ENCODE measurements around the gene CFAP61.

CFAP61 gene

GRCh38 chr20:20228351-20228750 is 176.0 kb downstream of the CFAP61 start:
- H3K4me1 ChIP-seq (ENCODE audit: insufficient read depth, low read length, poor library complexity, severe bottlenecking): no peaks in the 10 kb centered on the region
- no peak overlapping the region for H3K4me2 ChIP-seq (ENCODE audit: low read depth, low read length, poor library complexity, severe bottlenecking)
- H3F3A ChIP-seq (ENCODE audit: low read depth): no peaks in the 10 kb centered on the region
- no peak overlapping the region for H3K9ac ChIP-seq (ENCODE audit: low read depth, low read length, poor library complexity, severe bottlenecking)
- H3K79me2 ChIP-seq (ENCODE audit: insufficient read depth, low read length): no peaks in the 10 kb centered on the region
- no peaks in the 10 kb centered on the region for H3K27me3 ChIP-seq (ENCODE audit: insufficient read depth, low read length, poor library complexity, severe bottlenecking)
- no peaks in the 10 kb centered on the region for H3K36me3 ChIP-seq (ENCODE audit: insufficient read depth, low read length)
- no peak overlapping the region for H3K4me3 ChIP-seq (ENCODE audit: low read length, poor library complexity, severe bottlenecking)
- H3K9me3 ChIP-seq (ENCODE audit: insufficient read depth, low read depth, low read length): no peaks in the 10 kb centered on the region
- H3K9me2 ChIP-seq (replicated peaks; ENCODE audit: low read depth, low read length): no peaks in the 10 kb centered on the region
- no peak overlapping the region for H2AFZ ChIP-seq (ENCODE audit: low read length)
- no peaks in the 10 kb centered on the region for H4K20me1 ChIP-seq (ENCODE audit: insufficient read depth, low read length, poor library complexity, severe bottlenecking)
- TF ChIP-seq EZH2phosphoT487 (IDR thresholded peaks at IDR 0.05; ENCODE audit: borderline replicate concordance): no peak
- TF ChIP-seq, protein P1, sequence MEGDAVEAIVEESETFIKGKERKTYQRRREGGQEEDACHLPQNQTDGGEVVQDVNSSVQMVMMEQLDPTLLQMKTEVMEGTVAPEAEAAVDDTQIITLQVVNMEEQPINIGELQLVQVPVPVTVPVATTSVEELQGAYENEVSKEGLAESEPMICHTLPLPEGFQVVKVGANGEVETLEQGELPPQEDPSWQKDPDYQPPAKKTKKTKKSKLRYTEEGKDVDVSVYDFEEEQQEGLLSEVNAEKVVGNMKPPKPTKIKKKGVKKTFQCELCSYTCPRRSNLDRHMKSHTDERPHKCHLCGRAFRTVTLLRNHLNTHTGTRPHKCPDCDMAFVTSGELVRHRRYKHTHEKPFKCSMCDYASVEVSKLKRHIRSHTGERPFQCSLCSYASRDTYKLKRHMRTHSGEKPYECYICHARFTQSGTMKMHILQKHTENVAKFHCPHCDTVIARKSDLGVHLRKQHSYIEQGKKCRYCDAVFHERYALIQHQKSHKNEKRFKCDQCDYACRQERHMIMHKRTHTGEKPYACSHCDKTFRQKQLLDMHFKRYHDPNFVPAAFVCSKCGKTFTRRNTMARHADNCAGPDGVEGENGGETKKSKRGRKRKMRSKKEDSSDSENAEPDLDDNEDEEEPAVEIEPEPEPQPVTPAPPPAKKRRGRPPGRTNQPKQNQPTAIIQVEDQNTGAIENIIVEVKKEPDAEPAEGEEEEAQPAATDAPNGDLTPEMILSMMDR (conservative IDR thresholded peaks at IDR 0.05; ENCODE audit: low read length): no peak

GRCh38 chr20:20229595-20229994 is 177.3 kb downstream of the CFAP61 start:
- Histone ChIP-seq H3K9ac (ENCODE audit: low read depth, low read length, poor library complexity, severe bottlenecking) (no peak overlapping the region), H3F3A (ENCODE audit: low read depth) (no peaks in the 10 kb centered on the region), H3K9me2 (replicated peaks; ENCODE audit: low read depth, low read length) (no peaks in the 10 kb centered on the region), H3K4me1 (ENCODE audit: insufficient read depth, low read length, poor library complexity, severe bottlenecking) (no peaks in the 10 kb centered on the region), H3K79me2 (ENCODE audit: insufficient read depth, low read length) (no peaks in the 10 kb centered on the region), H2AFZ (ENCODE audit: low read length) (no peak overlapping the region), H3K4me2 (ENCODE audit: low read depth, low read length, poor library complexity, severe bottlenecking) (no peak overlapping the region), H3K9me3 (ENCODE audit: insufficient read depth, low read depth, low read length) (no peaks in the 10 kb centered on the region), H4K20me1 (ENCODE audit: insufficient read depth, low read length, poor library complexity, severe bottlenecking) (no peaks in the 10 kb centered on the region), H3K27me3 (ENCODE audit: insufficient read depth, low read length, poor library complexity, severe bottlenecking) (no peaks in the 10 kb centered on the region), H3K36me3 (ENCODE audit: insufficient read depth, low read length) (no peaks in the 10 kb centered on the region), H3K4me3 (ENCODE audit: low read length, poor library complexity, severe bottlenecking) (no peak overlapping the region)
- TF ChIP-seq, protein P1 (conservative IDR thresholded peaks at IDR 0.05; ENCODE audit: low read length): no peak
- TF ChIP-seq EZH2phosphoT487 (IDR thresholded peaks at IDR 0.05; ENCODE audit: borderline replicate concordance): no peak

GRCh38 chr20:20230741-20231140 is 178.4 kb downstream of the CFAP61 start:
- Histone ChIP-seq H3K9me2 (replicated peaks; ENCODE audit: low read depth, low read length) (no peaks in the 10 kb centered on the region), H2AFZ (ENCODE audit: low read length) (no peak overlapping the region), H3K27me3 (ENCODE audit: insufficient read depth, low read length, poor library complexity, severe bottlenecking) (no peaks in the 10 kb centered on the region), H3K9me3 (ENCODE audit: insufficient read depth, low read depth, low read length) (no peaks in the 10 kb centered on the region), H4K20me1 (ENCODE audit: insufficient read depth, low read length, poor library complexity, severe bottlenecking) (no peaks in the 10 kb centered on the region), H3K79me2 (ENCODE audit: insufficient read depth, low read length) (no peaks in the 10 kb centered on the region), H3K9ac (ENCODE audit: low read depth, low read length, poor library complexity, severe bottlenecking) (no peak overlapping the region), H3K36me3 (ENCODE audit: insufficient read depth, low read length) (no peaks in the 10 kb centered on the region), H3K4me3 (ENCODE audit: low read length, poor library complexity, severe bottlenecking) (no peak overlapping the region), H3K4me2 (ENCODE audit: low read depth, low read length, poor library complexity, severe bottlenecking) (no peak overlapping the region), H3K4me1 (ENCODE audit: insufficient read depth, low read length, poor library complexity, severe bottlenecking) (no peaks in the 10 kb centered on the region), H3F3A (ENCODE audit: low read depth) (no peaks in the 10 kb centered on the region)
- no peak for TF ChIP-seq EZH2phosphoT487 (IDR thresholded peaks at IDR 0.05; ENCODE audit: borderline replicate concordance)
- TF ChIP-seq, protein P1 (conservative IDR thresholded peaks at IDR 0.05; ENCODE audit: low read length): no peak

Measured in Loucy (cell line).